IPS DF 4.7 (cell line): Measurements from ENCODE around the gene TMEM187.
"Not testable (repeated sequence)": the region's sequence is repeated elsewhere in the genome, so short reads cannot be mapped to it uniquely, and the experiment has no call there.

Experiments
- DNase-seq: peaks from one replicate; pipeline ENCODE4 v3.0.0-alpha.2; 2013; ENCODE audit warnings: low spot score; ENCODE audit errors: extremely low read depth

The TMEM187 gene

GRCh38 chrX:153971124-153971449, 1.5 kb upstream of the TMEM187 start:
- no peak for DNase-seq

- no peak for DNase-seq
Measured at GRCh38 chrX:153971450-153972367, 845 bp upstream of the TMEM187 start, which contains the start of gene HCFC1. Gene HCFC1 (minus strand): TSS chrX:153971818. CDS start chrX:153970840, 978 bp downstream.

GRCh38 chrX:153973127-153974002, 811 bp downstream of the TMEM187 start:
- DNase-seq = no peak

GRCh38 chrX:153974003-153974725, 1.6 kb downstream of the TMEM187 start:
- no peak for DNase-seq

- no peak for DNase-seq
Measured at GRCh38 chrX:153974726-153975286, 2.3 kb downstream of the TMEM187 start.

GRCh38 chrX:153980394-153980793, 7.8 kb downstream of the TMEM187 start:
- not testable (repeated sequence) for DNase-seq

- DNase-seq = no peak
Measured at GRCh38 chrX:153981231-153981630, 8.7 kb downstream of the TMEM187 start.

GRCh38 chrX:153981771-153982533, 9.4 kb downstream of the TMEM187 start:
- DNase-seq = no peak

GRCh38 chrX:153983321-153983801, 10.8 kb downstream of the TMEM187 start:
- DNase-seq = no peak

GRCh38 chrX:153984351-153985178, 12.0 kb downstream of the TMEM187 start:
- no peak for DNase-seq

GRCh38 chrX:153988493-153988892, 15.9 kb downstream of the TMEM187 start:
- no peak for DNase-seq

GRCh38 chrX:153989973-153990655, 17.6 kb downstream of the TMEM187 start:
- no peak for DNase-seq

GRCh38 chrX:153991013-153991580, 18.5 kb downstream of the TMEM187 start:
- no peak for DNase-seq

- DNase-seq = no peak
Measured at GRCh38 chrX:153992180-153992579, 19.6 kb downstream of the TMEM187 start.

GRCh38 chrX:153993079-153993478, 20.5 kb downstream of the TMEM187 start:
- DNase-seq = no peak

- DNase-seq = no peak
Measured at GRCh38 chrX:153993978-153994377, 21.4 kb downstream of the TMEM187 start.

GRCh38 chrX:153994398-153994797, 21.8 kb downstream of the TMEM187 start:
- not testable (repeated sequence) for DNase-seq

GRCh38 chrX:153995504-153995903, 22.9 kb downstream of the TMEM187 start:
- DNase-seq = no peak
